Ovary (tissue), 9 donors: Measurements from ENCODE around the gene DEFB132. TPM values are rescaled to one million over a fixed set of nuclear protein-coding genes. Genes with fewer than 3 reads are reported as not detected.

Experiments
- DNase-seq, 5 donors: peaks; one replicate each; pipeline ENCODE4 v3.0.0-alpha.2; 2019 to 2020
- H3K27ac ChIP-seq, 2 donors: fragments of 200-600 bp; one replicate each; pipeline versions ENCODE4 v1.5.1 to v1.8.0; 2019 to 2022
- H3K27me3 ChIP-seq: fragments of 200-600 bp; one replicate; pipeline ENCODE4 v1.8.0; 2022
- H3K36me3 ChIP-seq: fragments of 200-600 bp; sonication (generic); one replicate; pipeline ENCODE4 v1.5.1; 2019
- H3K4me1 ChIP-seq: one replicate; pipeline ENCODE4 v1.8.1; 2013; ENCODE audit warnings: mild to moderate bottlenecking, moderate library complexity; ENCODE audit not compliant: insufficient read depth
- H3K4me3 ChIP-seq: fragments of 200-600 bp; sonication (generic); one replicate; pipeline ENCODE4 v1.5.1; 2017
- H3K9me3 ChIP-seq, 2 donors: fragments of 200-600 bp in 1 of 2; sonication (generic) in 1 of 2; one replicate each; pipeline versions ENCODE4 v1.5.1 to v1.8.1; 2013 to 2019; ENCODE audit warnings: mild to moderate bottlenecking in 1 of 2, moderate library complexity in 1 of 2
- CTCF ChIP-seq, 3 donors: fragments of 450-650 bp in 2 of 3; fragments of 200-600 bp in 1 of 3; IDR thresholded peaks; one replicate each; pipeline versions ENCODE4 v1.5.1 to v1.8.0; 2016 to 2022; ENCODE audit warnings: antibody characterized with exemption in 3 of 3, mild to moderate bottlenecking in 1 of 3
- EP300 ChIP-seq: sonication (generic); formaldehyde crosslinking; IDR thresholded peaks from one replicate; pipeline ENCODE4 v1.6.1; 2017; ENCODE audit warnings: antibody characterized with exemption
- POLR2A ChIP-seq: fragments of 450-650 bp; IDR thresholded peaks from one replicate; pipeline ENCODE4 v1.6.1; 2017; ENCODE audit warnings: antibody characterized with exemption, mild to moderate bottlenecking, moderate library complexity
- WGBS, 3 donors: extraction: QIAGEN DNeasy Blood & Tissue Kit in 1 of 3; methylation state at CpG; one replicate each; pipeline versions ENCODE4 v1.1.5 to v1.1.7; 2013 to 2017; 5-methylcytosine and 5-hydroxymethylcytosine counted together
- intact Hi-C, 4 donors: fragments of 100-400 bp; cut with DNase I; formaldehyde crosslinking; loops; one replicate each; pipeline versions ENCODE4 v1.11.0 to v1.15.1; 2022 to 2023
- polyA plus RNA-seq, 2 donors: library from polyadenylated mRNA; stranded (reverse); fragments of 200-250 nt in 1 of 2; fragments of 350-450 nt in 1 of 2; fragmentation: Illumina TruSeq in 1 of 2; extraction: RNeasy Lipid Tissue Mini Kit (QIAGEN cat#74804) in 1 of 2; gene quantifications; one replicate each; pipeline ENCODE4 v1.2.3, GENCODE V29; 2013 to 2014
- total RNA-seq, 7 donors: library from RNA; depleted of rRNA in 2 of 7; stranded (reverse); fragments of >200 nt in 2 of 7; fragmentation: NEBNext Ultra II Directional in 3 of 7; extraction: Animal tissue kit (Norgen Biotek cat#: 25700) in 3 of 7; gene quantifications; one replicate each; pipeline versions ENCODE4 v1.1.0 to v1.2.4, GENCODE V29; 2016 to 2023
- donor health status: DM: no; HTN: no; CAD: no; lungs with moderate emphysema.
- donor health status: DM: no; HTN: no; CAD: no.
- donor health status: Bipolar disorder and iron deficiency.
- donor health status: DM: yes; HTN: yes; CAD: no.
- donor health status: DM: no; HTN: no; CAD: no.
- donor health status: DM: yes; HTN: yes; CAD: no.

DEFB132 gene
- total and polyA plus RNA-seq, 9 donors: not detected

GRCh38 chr20:300345-300990 lies 42.9 kb downstream of the DEFB132 start:
- Histone ChIP-seq H3K9me3 (no peaks in the 10 kb centered on the region), H3K36me3 (no peaks in the 10 kb centered on the region), H3K27me3 (no peaks in the 10 kb centered on the region), H3K4me3 (no peak overlapping the region), H3K4me1 (peaks cover 15% of the 10 kb centered on the region), H3K27ac (peak overlapping the region in 1 of 2 donors; percentile 36)
- 6 to 14% (median 11%) methylated on average over 10 of the region's 10 CpGs for WGBS, 3 donors
- no peak for TF ChIP-seq EP300
- no peak for TF ChIP-seq CTCF (IDR thresholded peaks at IDR 0.05)
- no peak for TF ChIP-seq POLR2A
- no peak for DNase-seq
- intact Hi-C loops: no loop called here

GRCh38 chr20:301886-302848 lies 44.6 kb downstream of the DEFB132 start:
- H3K27ac ChIP-seq: peak overlapping the region in 1 of 2 donors; percentile 36
- intact Hi-C loops: no loop called here
- no peak overlapping the region for H3K4me3 ChIP-seq
- no peak for DNase-seq
- H3K4me1 ChIP-seq: peaks cover 15% of the 10 kb centered on the region
- H3K9me3 ChIP-seq: no peaks in the 10 kb centered on the region
- H3K27me3 ChIP-seq: no peaks in the 10 kb centered on the region
- no peaks in the 10 kb centered on the region for H3K36me3 ChIP-seq
- WGBS, 3 donors: 61 to 70% (median 64%) methylated on average over 13 of the region's 13 CpGs
- TF ChIP-seq POLR2A (no peak), CTCF (IDR thresholded peaks at IDR 0.05) (no peak)

- intact Hi-C loops: no loop called here
- Histone ChIP-seq H3K27ac (no peak overlapping the region), H3K4me1 (peaks cover 6% of the 10 kb centered on the region), H3K4me3 (no peak overlapping the region), H3K27me3 (no peaks in the 10 kb centered on the region), H3K9me3 (no peaks in the 10 kb centered on the region), H3K36me3 (no peaks in the 10 kb centered on the region)
- TF ChIP-seq CTCF (IDR thresholded peaks at IDR 0.05) (no peak), EP300 (no peak), POLR2A (no peak)
- no peak for DNase-seq
- WGBS, 3 donors: 77 to 78% (median 77%) methylated on average over 11 of the region's 11 CpGs
These were observed 48.2 kb downstream of the DEFB132 start for GRCh38 chr20:305745-306144.

- H3K27ac ChIP-seq: no peak overlapping the region
- no peak for DNase-seq
These were observed 51.0 kb downstream of the DEFB132 start for GRCh38 chr20:308427-309038.

More at GRCh38 chr20:308427-309038, 51.0 kb downstream of the DEFB132 start:
- Histone ChIP-seq H3K4me3 (no peak overlapping the region), H3K36me3 (no peaks in the 10 kb centered on the region), H3K4me1 (no peaks in the 10 kb centered on the region), H3K9me3 (no peaks in the 10 kb centered on the region), H3K27me3 (no peaks in the 10 kb centered on the region)
- TF ChIP-seq POLR2A: no peak
- no peak for TF ChIP-seq CTCF (IDR thresholded peaks at IDR 0.05)
- intact Hi-C loops: no loop called here
- 67 to 80% (median 69%) methylated on average over 6 to 7 of the region's 7 CpGs for WGBS, 3 donors
